ENCODE results near the gene WASF1. TPM values are rescaled to one million over a fixed set of nuclear protein-coding genes. Genes with fewer than 3 reads are reported as not detected.

The WASF1 gene
- total RNA-seq, 1 experiment from 2014 or later = 28.6 TPM

DNA sequence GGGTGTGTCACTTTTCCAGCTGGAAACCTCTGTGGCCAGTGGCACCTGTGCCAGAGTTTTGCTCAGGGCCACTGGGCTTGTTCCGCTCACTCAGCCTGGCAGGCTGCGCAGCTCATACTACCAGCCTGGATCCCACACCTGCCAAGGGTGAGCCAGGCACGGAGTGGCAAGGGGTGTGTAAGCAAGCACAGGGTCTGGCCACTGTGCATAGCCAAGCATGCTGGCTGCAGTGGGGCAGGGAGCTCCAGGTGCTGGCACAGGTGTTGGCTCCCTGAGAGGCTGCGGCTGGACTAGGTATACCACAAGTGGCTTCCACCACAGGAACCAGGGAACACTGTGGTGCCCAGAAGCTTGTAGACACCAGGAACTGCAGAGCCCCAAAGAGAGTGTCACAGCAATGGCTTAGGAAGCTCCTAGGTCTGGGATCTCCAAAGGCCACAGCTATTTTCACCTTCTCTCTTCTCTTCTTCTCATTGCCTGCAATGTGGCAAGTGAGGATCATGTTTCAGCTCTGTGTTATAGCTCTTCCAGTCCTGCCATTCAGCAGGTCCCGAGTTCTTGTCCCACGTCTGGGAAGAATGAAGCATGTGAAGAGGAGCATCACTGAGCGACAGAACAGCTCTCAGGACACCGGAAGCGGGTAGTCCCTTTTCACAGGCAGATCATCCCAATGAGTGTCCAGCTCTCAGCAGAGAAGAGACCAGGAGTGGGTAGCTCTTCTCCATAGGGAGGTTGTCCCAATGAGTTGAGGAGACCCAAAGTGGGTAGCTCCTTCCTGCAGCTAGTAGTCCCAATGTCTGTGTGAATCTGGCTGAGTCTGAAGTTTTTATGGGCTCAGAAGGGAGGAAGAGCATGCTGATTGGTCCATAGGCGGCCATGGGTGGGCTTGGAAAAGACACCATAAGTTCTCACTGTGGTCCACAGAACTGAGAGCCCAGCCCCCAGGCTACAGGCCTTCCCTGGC is 41.3 kb downstream of the WASF1 start:
- no peaks in the 10 kb centered on the region for H3K27me3 Mint-ChIP-seq (ENCODE audit: low read depth)
- Histone ChIP-seq H2BK15ac (ENCODE audit: low read depth, low read length) (no peak overlapping the region), H3K79me1 (ENCODE audit: insufficient read depth, low read depth, low read length, poor library complexity, severe bottlenecking) (no peaks in the 10 kb centered on the region), H3K9me3 (ENCODE audit: control insufficient read depth, low read depth, low read length) (peaks cover 25% of the 10 kb centered on the region), H3K14ac (ENCODE audit: insufficient read depth, low read length) (no peak overlapping the region), H3K23me2 (ENCODE audit: insufficient read length, low read depth, low read length, poor library complexity, severe bottlenecking) (no peaks in the 10 kb centered on the region), H3K9ac (ENCODE audit: extremely low read depth, insufficient read length, low read length) (no peak overlapping the region), H3K18ac (ENCODE audit: insufficient read length, low read depth, low read length) (no peak overlapping the region), H3K4me2 (ENCODE audit: insufficient read depth, insufficient read length, low read length) (no peak overlapping the region), H3K23ac (ENCODE audit: insufficient read length, low read depth, low read length) (no peak overlapping the region), H4K20me1 (ENCODE audit: control insufficient read depth, insufficient read depth, insufficient read length) (no peaks in the 10 kb centered on the region), H3T11ph (ENCODE audit: low read length) (no peak overlapping the region), H4K8ac (replicated peaks; ENCODE audit: insufficient read length, low read depth, low read length) (no peak overlapping the region), H4K91ac (ENCODE audit: insufficient read length, low read depth, low read length) (no peak overlapping the region), H2BK20ac (ENCODE audit: low read depth, low read length, poor library complexity, severe bottlenecking) (no peak overlapping the region), H3K4ac (ENCODE audit: low read depth, low read length) (no peak overlapping the region), H3K27ac (ENCODE audit: insufficient read length, low read depth, low read length) (no peak overlapping the region), H2BK12ac (ENCODE audit: insufficient read length, low read depth, low read length) (no peak overlapping the region), H2AK5ac (ENCODE audit: insufficient read length, low read length) (no peak overlapping the region), H3K27me3 (ENCODE audit: insufficient read depth, low read length) (no peaks in the 10 kb centered on the region), H3K4me1 (ENCODE audit: insufficient read depth, low read length) (no peaks in the 10 kb centered on the region), H2BK120ac (ENCODE audit: low read depth, low read length, poor library complexity, severe bottlenecking) (no peak overlapping the region), H3K56ac (ENCODE audit: insufficient read length, low read depth, low read length) (no peak overlapping the region), H2AFZ (ENCODE audit: low read length) (no peak overlapping the region), H4K5ac (ENCODE audit: insufficient read length, low read depth, low read length) (no peak overlapping the region), H2BK5ac (ENCODE audit: insufficient read length, low read length) (no peak overlapping the region), H3K79me2 (ENCODE audit: insufficient read depth, low read length) (no peaks in the 10 kb centered on the region)
- H3K9me3 Mint-ChIP-seq = peaks cover 33 to 36% of the 10 kb centered on the region in 2 experiments
- H3K4me1 Mint-ChIP-seq = no peaks in the 10 kb centered on the region
- H3K36me3 Mint-ChIP-seq (ENCODE audit: insufficient read depth in 1 of 3, low read depth in 3 of 3) = peaks cover 37 to 65% (median 38%) of the 10 kb centered on the region in 3 experiments
- no peak overlapping the region for H3K4me3 Mint-ChIP-seq
- TF ChIP-seq, protein P1, sequence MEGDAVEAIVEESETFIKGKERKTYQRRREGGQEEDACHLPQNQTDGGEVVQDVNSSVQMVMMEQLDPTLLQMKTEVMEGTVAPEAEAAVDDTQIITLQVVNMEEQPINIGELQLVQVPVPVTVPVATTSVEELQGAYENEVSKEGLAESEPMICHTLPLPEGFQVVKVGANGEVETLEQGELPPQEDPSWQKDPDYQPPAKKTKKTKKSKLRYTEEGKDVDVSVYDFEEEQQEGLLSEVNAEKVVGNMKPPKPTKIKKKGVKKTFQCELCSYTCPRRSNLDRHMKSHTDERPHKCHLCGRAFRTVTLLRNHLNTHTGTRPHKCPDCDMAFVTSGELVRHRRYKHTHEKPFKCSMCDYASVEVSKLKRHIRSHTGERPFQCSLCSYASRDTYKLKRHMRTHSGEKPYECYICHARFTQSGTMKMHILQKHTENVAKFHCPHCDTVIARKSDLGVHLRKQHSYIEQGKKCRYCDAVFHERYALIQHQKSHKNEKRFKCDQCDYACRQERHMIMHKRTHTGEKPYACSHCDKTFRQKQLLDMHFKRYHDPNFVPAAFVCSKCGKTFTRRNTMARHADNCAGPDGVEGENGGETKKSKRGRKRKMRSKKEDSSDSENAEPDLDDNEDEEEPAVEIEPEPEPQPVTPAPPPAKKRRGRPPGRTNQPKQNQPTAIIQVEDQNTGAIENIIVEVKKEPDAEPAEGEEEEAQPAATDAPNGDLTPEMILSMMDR (conservative IDR thresholded peaks at IDR 0.05) = no peak
- no CpG with 5 or more reads among the region's 10 CpGs for WGBS (ENCODE audit: extremely low coverage, insufficient read length, low lambda C conversion rate)
- DNase-seq = no peak
- H3K27ac Mint-ChIP-seq = no peak overlapping the region

Data from H9 (cell line).